ENCODE data around the gene RAMP1. TPM values are rescaled to one million over a fixed set of nuclear protein-coding genes. Genes with fewer than 3 reads are reported as not detected.

RAMP1 gene
- total RNA-seq, 1 donor from 2014 or later = not detected

DNA sequence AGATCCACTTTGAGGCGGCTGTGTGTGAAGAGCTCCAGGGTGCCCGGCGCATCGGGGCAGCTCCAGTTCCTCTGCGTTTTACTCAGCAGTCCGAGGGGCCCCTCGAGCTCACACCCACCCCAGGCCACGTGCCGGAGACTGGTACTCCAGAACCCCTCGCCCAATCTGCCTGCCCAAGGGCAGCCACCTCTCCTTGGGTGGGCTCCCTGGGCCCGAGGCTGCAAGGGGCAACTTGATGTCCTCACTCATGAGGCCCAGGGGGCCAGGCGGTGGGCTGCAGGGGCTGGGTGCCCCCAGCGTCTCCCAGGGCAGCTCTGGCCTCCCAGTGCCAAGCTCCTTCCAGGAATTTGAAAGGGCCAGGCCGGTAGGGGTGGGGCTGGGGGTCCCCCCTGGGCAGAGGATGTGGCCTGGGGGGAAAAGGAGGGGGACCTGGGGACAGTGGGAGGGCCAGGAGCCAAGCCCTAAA lies 16.7 kb downstream of the RAMP1 start:
- DNase-seq (ENCODE audit: extremely low read depth, low read depth, low spot score) = no peak

DNA sequence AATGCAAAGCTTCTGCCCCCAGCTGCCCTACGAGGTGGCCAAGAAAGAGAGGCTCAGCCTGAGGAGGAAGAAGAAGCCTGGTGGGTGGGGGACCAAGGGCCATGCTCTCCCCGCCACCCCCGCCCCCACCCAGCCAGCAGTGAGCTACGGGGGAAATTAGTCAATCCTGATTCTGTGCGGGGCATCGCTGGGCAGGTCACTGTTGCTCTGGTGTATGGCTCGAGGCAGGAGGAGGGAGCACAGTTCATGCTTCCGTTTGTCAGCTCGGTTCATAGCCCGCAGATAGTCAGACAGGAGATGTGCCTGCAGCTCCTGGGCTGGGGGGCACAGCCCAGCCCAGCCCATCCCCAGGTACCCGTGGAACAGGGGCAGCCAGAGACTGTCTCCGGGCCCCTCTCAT lies 17.1 kb downstream of the RAMP1 start:
- DNase-seq (ENCODE audit: extremely low read depth, low read depth, low spot score) = no peak

DNA sequence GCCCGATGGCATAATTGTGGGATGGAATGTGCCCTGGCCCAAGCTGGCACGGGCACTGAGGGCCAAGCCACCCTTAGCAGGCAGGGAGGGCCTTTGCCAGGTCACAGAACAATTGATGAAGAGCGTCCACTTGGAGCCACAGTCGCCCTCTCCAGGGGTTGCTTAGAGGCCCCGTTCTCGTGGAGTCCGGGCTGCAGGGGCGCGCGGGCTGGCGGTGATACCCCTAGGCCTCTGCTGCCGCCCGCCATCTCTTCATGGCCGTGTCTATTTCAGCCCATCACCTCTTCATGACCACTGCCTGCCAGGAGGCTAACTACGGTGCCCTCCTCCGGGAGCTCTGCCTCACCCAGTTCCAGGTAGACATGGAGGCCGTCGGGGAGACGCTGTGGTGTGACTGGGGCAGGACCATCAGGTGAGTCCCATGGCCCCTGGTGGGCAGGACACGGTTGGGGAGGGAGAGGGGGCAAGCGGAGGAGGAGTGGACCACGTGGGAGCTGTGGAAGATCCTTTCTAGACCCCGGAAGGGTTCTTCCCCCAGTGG lies 17.6 kb downstream of the RAMP1 start:
- DNase-seq (ENCODE audit: extremely low read depth, low read depth, low spot score) = no peak

DNA sequence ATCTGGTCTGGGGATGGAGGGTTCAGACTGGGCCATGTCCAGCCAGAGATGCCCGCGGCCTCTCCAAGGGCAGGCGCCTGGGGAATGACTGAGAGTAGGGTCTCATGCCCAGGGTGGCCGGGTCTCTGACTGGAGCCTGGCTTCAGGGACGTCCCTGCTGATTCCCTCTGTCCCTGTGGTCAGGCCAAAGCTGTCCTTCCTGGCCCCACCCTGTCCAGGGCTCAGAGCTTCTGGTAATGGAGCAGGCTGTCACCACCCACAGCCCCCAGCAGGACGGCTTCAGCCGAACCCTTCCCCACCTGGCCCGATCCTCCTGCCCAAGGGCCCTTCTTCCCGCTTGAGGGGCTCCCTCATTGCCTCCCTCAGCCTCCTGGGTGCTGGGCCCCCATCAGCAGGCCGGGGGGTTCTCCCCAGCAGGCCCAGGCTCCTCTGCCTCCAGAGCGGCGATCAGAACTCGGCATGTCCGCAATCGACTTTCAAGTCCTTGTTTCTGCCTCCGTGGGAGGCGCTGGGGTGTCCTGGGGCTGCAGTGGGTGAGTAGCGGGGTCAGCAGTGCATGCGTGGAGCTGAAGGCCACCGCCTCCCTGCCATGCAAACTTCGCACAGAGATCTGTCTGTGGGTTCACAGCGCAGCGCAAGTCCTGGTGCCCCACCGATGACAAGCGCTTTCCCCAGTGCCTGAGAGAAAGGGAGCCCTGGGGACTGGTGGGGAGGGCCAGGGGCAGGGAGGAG lies 18.3 kb downstream of the RAMP1 start:
- no peak for DNase-seq (ENCODE audit: extremely low read depth, low read depth, low spot score)

DNA sequence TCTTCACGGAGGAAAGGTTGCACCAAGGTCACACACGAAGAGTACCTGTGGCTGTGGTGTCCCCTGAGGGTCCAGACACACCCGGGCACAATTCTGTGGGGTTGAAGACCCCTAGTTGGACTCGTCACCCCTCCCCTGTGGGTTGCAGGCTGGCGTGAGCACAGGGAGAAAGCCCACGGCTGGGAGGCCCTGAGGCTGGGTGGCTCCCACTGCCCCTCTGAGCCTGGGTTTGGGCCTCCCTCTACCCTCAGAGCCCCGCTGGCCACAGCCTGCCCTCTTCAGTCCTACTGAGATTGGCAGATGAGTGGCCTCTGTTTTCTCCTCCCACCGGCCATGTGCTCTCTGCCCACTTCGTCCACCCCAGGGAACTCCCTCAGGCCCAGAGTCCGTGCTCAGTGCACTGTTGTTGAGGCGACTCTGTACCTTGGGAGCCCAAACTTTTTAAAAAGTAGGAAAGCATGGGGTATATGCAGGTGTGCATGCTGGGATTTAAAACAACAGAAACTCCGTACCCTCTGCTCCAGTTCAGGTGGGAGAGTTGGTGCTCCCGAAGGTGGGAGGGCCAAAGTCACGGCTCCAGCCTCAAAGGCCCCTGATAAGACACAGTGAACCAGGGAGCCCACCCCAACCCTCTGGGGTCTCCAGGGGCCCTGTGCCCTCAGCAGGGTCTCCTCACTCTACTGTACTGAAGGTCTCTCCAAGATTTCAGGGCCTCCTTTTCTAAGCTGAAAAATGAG lies 19.1 kb downstream of the RAMP1 start:
- DNase-seq (ENCODE audit: extremely low read depth, low read depth, low spot score) = no peak

DNA sequence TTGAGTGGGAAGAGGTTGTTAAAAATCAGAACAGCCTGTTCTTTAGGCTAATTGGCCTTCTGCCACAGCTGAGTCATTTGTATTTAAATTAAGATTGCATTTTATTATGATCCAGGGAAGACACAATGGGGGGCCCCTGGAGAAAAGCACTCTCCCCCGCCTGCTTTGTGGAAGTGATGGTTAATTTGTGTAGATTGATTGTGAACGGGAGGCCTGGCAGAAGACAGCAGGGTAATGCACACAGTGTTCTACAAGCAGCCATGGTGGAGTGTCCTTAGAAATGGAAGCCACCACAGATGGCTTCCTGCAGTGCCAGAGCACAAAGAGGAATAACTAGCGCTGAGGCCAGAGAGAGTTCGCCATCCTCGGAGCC lies 19.6 kb downstream of the RAMP1 start:
- no peak for DNase-seq (ENCODE audit: extremely low read depth, low read depth, low spot score)

DNA sequence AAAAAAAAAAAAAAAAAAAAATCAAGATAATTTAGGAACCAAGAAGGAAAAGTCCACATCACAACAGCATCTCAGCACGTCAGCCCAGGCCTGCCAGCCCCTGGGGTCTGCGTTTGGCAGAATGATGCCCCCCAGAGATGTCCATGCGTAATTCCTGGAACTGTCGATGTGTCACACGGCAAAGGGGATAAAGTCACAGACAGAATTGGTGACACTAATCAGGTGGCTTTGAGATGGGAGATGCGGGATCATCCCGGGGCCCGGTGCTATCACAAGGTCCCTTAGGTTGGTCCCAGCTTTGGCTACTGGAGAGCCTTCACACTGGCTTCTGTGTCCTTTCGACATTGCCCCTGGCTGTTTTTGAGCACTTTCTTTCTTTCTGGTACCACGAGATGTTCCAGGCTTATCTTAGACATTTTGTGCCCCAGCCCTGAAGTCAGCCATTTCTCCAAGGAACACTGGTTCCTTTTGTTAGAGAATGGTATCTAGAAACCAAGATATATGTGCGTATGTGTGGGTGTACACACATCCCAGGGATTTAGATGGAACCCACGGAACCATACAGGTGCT lies 20.7 kb downstream of the RAMP1 start:
- no peak for DNase-seq (ENCODE audit: extremely low read depth, low read depth, low spot score)

DNA sequence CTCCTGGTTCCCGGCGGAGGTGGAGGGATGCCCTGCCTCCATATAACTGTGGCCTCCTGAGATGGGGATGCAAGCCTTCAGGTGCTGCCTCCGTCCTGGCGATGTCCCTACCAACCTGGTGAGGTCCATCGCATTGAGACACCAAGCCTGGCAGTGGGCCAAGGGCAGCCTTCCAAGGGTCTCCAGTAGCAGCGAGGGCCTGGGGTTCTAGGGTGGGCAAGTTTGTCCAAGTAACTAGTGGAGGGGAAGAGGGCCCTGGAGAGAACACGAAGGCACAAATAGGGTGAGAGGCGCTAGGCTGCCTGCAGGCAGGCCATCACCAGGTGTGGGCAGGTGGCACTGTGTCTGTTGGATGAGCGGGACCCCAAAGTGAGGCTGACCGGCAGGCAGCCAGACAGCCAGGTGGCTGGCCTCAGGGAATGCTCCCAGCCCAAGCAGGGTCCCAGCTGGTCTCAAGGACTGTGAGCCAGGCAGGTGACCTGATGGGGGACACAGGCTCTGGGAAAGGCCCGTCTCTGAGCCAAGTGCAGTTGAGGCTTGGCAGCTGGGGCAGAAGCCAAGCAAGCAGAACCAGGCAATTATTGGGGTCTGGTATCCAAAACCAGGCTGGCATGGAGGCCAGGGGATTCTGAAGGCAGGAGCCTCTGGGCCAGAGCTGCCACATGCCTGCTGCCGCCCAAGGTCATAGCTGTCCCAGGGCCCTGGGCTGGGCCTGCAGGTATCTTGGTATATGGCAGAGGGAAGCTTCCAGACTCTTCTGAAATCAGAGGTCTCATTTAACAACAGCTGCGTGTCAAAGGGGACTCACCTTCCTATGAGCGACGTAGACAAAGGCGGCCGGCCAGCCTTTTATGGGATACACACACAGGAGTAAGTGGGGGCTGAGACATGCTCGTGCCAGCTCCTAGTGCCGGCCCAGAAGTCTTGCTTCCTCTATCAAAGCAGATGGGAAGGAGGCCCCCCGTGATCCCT lies 23.4 kb downstream of the RAMP1 start:
- no peak for DNase-seq (ENCODE audit: extremely low read depth, low read depth, low spot score)

DNA sequence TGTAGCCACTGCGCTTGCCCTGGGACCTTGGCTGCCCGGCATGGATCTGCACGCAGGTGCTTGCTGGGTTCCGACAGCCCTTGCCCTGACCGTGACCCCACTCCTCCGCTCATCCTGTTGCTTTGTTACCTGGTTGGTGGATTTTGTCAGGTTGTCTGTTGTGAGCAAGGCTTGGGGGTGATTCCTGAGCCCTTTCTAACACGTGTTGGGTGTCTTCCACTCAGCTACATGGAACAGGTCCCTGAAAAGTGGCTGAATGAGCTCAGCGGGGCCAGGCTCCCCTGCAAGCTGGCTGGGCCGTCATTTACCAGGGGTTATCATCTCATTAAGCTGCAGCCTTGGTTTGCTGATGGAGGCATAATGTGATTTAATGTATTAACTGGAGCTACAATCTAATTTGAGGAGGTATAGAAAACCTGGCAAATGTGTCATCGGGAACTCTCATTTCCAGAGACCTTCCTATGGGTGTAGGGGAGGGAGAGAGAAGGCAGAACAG lies 24.6 kb downstream of the RAMP1 start:
- DNase-seq (ENCODE audit: extremely low read depth, low read depth, low spot score) = no peak

DNA sequence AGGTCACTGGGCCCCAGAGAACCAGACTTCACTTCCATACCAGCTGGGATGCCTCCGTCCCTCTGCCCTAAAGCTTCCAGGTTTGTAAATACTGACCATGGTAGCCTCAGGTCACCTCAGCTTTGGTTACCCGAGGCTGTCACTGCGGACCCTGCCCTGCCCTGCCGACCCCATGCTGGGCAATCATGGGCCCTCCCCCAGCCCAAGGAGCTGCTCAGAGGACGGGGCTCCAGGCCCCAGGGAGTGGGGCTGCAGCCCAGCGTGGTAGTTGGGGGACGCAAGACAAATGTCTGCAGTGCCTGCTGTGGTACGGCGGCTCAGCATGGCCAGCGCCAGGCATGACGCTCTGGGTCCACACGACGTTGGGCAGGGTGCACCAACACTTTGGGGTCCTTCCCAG lies 25.3 kb downstream of the RAMP1 start:
- DNase-seq (ENCODE audit: extremely low read depth, low read depth, low spot score) = no peak

DNA sequence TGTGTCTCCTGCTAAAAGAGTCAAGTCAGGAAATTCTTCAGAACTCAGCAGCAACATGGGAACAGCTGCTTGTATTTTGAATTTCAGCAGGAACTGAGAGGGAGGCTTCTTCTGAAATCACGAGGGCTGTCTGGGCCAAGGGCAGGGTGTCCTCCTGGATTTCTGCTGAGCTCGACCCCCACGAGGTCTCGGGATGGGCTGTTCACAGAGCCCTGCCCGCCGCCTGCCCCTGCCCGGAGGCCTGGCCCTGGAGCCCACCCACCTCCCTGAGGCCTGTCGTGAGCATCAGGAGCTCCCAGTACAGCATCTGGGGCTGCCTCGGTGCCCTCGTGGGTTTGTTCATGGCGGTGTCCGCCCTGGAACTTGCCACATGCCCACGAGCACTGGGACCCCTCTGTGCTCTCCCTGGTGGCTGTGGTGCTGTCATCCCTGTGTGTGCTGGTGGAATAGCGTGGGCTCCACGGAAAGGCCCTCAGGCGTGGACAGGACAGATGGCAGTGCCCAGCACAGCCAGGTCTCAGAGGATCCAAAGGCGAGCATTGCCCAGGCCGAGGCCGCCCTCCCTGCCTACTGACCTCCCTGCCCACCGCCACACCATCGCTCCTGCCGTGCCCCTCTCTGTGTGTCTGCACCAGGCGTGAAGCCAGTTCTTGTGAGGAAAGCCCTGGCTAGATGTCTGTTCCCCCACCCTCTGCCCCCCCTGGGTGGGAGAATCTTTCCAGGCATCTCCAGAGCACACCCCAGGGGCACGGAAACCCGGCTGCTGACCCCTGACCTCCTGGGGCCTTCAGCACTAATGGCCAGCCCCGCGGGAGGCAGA lies 25.9 kb downstream of the RAMP1 start:
- DNase-seq (ENCODE audit: extremely low read depth, low read depth, low spot score) = no peak

DNA sequence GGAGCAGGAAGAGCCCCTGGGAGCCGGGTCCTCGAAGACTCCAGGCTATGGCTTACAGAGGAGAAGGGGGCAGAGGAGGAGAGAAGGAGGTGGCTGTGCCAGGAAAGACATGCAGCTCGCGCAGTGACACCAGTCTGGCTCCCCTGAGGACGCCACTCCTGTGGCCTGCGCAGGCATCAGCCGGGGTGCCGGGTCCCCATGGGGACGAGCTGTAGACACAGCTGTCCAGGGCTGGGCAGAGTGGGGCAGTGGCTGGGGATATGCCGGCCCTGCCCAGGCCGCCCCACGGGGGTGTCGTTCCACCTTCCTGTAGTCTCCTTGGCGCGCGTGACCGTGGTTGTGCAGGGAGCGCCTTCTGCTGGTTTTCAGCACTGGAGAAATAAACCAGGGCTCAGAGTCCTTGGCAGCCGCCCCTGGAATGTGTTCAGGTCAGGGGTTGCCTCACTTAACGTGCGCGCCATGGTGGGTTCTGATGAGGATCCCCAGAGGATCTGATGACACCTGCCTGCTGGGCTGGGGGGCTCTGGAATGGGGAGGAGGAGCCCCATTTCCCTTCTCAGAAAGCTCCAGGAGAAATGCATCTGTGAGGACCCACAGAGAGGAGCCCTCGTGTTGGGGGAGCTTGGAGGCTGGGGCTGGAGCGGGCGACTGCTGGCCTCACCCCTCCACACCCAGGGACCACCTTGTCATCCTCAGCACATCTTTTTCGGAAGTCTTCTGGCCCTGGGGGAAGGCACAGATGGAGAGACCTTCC lies 26.7 kb downstream of the RAMP1 start:
- no peak for DNase-seq (ENCODE audit: extremely low read depth, low read depth, low spot score)

DNA sequence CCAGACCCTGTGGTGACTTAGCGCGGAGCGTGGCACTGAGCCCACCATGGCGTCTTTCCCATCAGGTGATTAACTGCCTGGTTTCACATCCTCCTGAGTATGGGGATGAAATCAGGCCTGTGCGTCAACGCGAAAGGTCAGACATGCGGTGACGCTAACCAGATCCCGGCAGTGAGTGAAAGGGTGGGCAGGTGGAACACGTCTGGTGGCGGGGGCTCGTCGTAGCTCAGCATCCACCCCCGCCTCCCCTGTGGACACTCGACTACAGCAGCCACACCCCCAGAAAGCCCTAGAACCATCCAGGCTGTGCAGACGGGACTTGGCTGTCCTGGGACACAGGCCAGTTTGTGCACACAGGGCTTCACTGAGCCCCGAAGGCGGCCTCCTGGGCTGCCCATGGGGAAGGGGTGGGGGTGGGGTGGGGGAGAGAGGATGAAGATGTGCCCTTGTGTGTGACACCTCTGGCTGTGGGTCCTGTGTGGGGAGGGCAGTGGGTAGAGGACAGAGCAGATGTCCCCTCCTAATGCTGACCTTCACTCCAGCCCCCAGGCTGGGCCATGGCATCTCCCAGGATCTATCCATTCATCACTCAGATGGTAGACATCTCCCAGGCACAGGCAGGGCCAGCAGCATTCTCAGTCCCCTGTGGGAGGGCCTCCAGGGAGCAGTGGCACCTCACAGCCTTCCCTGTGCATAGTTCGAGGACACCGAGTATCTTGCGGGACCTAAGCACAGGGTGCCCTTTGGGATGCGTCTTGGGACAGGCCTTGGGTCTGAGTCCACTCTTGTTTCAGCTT lies 27.5 kb downstream of the RAMP1 start:
- DNase-seq (ENCODE audit: extremely low read depth, low read depth, low spot score) = no peak

DNA sequence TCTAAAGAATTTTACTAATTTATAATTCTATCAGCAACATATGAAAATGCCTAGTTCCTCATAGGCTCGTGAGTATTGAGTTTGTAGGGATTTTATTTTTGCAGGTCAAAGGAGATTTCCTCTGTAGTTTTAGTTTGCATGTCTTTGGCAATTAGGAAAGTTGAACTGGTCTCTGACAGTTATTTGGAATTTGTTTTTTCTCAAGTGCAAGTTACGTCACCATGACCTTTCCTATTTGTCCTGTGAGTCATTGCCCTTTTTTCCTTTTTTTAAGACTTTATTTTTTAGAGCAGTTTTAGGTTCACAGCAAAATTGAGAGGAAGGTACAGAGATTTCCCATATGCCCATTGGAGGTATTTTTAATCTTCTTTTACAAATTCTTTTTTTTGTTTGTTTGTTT lies 29.0 kb downstream of the RAMP1 start:
- no peak for DNase-seq (ENCODE audit: extremely low read depth, low read depth, low spot score)

DNA sequence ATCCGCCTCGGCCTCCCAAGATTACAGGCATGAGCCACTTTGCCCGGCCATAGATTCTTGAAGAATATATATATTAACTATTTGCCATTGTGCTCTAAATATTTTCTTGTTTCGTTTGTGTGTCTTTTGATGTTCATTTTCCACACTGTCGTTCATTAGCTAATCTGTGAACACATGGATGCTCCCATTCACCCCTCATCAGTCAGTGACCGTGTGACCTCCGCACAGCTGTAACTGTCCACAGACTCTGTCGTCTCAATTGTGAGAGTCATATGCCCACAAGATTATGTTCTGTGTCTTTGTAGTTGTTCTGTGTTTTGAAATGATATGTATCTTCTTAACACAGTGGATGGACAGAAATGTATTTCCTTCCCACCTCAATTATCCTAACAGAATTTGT lies 29.6 kb downstream of the RAMP1 start:
- DNase-seq (ENCODE audit: extremely low read depth, low read depth, low spot score) = no peak

DNA sequence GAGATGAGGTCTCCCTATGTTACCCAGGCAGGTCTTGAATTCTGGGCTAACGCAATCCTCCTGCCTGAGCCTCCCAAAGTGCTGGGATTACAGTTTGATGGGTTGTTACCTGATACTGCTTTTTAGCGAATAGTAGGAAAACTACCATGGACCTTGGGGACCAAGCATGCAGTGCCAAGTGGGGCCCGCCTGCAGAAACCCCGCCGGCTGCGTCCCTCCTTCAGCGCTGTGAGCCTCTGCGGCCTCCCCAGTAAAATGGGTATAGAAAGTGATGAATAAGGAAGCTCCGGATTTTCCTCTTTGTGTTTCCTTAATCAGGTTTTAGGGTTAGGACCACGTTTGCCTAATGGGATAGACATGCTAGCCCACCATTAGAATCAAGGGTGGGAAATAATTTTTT lies 30.4 kb downstream of the RAMP1 start:
- DNase-seq (ENCODE audit: extremely low read depth, low read depth, low spot score) = no peak

DNA sequence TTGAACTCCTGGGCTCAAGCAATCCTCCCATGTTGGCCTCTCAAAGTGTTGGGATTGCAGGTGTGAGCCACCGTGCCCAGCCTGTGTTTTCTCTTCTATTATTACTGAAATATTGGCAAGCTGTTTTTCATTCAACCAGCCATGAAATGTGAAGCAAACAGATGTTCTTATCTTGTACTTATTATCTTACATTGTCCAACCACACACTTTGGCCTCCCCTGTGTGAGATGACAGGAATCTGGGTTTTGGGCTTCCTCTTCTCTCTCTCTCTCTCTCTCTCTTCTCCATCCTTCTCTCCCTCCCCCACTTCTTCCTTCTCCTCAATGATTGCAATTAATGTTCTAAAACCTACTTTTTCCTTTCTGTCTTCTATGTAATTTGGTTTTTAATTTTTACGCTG lies 33.1 kb downstream of the RAMP1 start:
- no peak for DNase-seq (ENCODE audit: extremely low read depth, low read depth, low spot score)

DNA sequence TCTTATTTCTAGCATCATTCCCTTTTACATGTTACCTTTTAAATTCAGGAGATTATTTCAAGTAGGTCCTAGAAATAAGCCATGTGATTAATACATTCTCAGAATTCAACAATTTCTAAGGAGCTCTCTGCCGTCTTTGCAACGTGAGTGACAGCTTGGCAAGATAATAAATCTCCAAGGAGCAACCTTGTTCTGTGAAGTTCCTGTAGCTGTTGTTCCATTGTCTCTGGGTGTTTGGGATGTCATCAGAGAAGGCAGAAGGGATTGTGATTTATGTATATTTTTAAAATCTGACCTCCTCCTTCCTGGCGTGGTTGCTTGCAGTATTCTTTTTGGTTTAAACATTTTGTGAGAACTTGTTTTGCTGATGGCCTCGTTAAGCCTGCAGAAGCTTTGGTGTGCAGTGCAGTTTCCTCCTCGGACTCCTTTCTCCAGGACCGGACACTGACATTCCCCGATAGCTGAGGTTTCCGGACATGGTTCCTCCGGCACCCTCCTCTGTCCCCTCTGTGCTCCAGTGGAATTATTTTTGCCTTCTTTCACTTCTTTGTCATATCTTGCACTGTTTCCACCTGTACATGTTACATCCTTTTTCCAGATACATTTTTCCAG lies 33.7 kb downstream of the RAMP1 start:
- no peak for DNase-seq (ENCODE audit: extremely low read depth, low read depth, low spot score)
